WTC11 (cell line): Measurements from ENCODE around the gene ZSWIM3. TPM values are rescaled to one million over a fixed set of nuclear protein-coding genes. Genes with fewer than 3 reads are reported as not detected.
A peak's percentile ranks its signal among the peaks of the same experiment; 100 is the strongest.

Experiments used
- CTCF ChIP-seq: fragments of 200-600 bp; IDR thresholded peaks from 2 replicates; pipeline ENCODE4 v1.8.0; 2022; ENCODE audit warnings: antibody characterized with exemption
- E2F5 ChIP-seq: sonication (generic); formaldehyde crosslinking; IDR thresholded peaks from 2 replicates; pipeline ENCODE4 v1.8.1; 2022; ENCODE audit warnings: mild to moderate bottlenecking, moderate library complexity, missing genetic modification reagents
- FOXK1 ChIP-seq: sonication (generic); formaldehyde crosslinking; IDR thresholded peaks from 2 replicates; pipeline ENCODE4 v1.8.0; 2022; ENCODE audit warnings: mild to moderate bottlenecking, moderate library complexity, missing genetic modification reagents
- FOXP1 ChIP-seq: sonication (generic); formaldehyde crosslinking; IDR thresholded peaks from 2 replicates; pipeline ENCODE4 v1.8.0; 2022; ENCODE audit warnings: missing genetic modification reagents, mild to moderate bottlenecking, moderate library complexity, borderline replicate concordance
- FOXP4 ChIP-seq: sonication (generic); formaldehyde crosslinking; IDR thresholded peaks from 2 replicates; pipeline ENCODE4 v1.8.0; 2022; ENCODE audit warnings: mild to moderate bottlenecking, missing genetic modification reagents
- GABPB1 ChIP-seq: sonication (generic); formaldehyde crosslinking; IDR thresholded peaks from 2 replicates; pipeline ENCODE4 v1.8.1; 2023; ENCODE audit warnings: mild to moderate bottlenecking, missing genetic modification reagents
- NFE2L1 ChIP-seq: sonication (generic); formaldehyde crosslinking; IDR thresholded peaks from 2 replicates; pipeline ENCODE4 v1.8.1; 2023; ENCODE audit warnings: missing genetic modification reagents
- NR3C1 ChIP-seq: sonication (generic); formaldehyde crosslinking; conservative IDR thresholded peaks from 2 replicates; pipeline ENCODE4 v1.8.1; 2023; ENCODE audit warnings: low read depth, mild to moderate bottlenecking, missing genetic modification reagents
- PREB ChIP-seq: sonication (generic); formaldehyde crosslinking; IDR thresholded peaks from 2 replicates; pipeline ENCODE4 v1.8.1; 2022; ENCODE audit warnings: mild to moderate bottlenecking, missing genetic modification reagents, moderate library complexity, borderline replicate concordance
- RELA ChIP-seq: sonication (generic); formaldehyde crosslinking; IDR thresholded peaks from 2 replicates; pipeline ENCODE4 v1.8.1; 2022; ENCODE audit warnings: missing genetic modification reagents, mild to moderate bottlenecking, borderline replicate concordance
- USF1 ChIP-seq: sonication (generic); formaldehyde crosslinking; IDR thresholded peaks from 2 replicates; pipeline ENCODE4 v1.8.0; 2022; ENCODE audit warnings: mild to moderate bottlenecking, missing genetic modification reagents
- ZBTB21 ChIP-seq: sonication (generic); formaldehyde crosslinking; IDR thresholded peaks from 2 replicates; pipeline ENCODE4 v1.8.1; 2023; ENCODE audit warnings: mild to moderate bottlenecking, missing genetic modification reagents, borderline replicate concordance
- ZNF219 ChIP-seq: sonication (generic); formaldehyde crosslinking; IDR thresholded peaks from 2 replicates; pipeline ENCODE4 v1.8.0; 2023; ENCODE audit warnings: missing genetic modification reagents, mild to moderate bottlenecking, borderline replicate concordance
- ZNF232 ChIP-seq: sonication (generic); formaldehyde crosslinking; IDR thresholded peaks from 2 replicates; pipeline ENCODE4 v1.8.0; 2022; ENCODE audit warnings: mild to moderate bottlenecking, missing genetic modification reagents
- ZNF317 ChIP-seq: sonication (generic); formaldehyde crosslinking; IDR thresholded peaks from 2 replicates; pipeline ENCODE4 v1.8.1; 2023; ENCODE audit warnings: low read depth, mild to moderate bottlenecking, moderate library complexity, missing genetic modification reagents, borderline replicate concordance
- total RNA-seq: library from RNA; stranded (reverse); gene quantifications from 3 replicates; pipeline ENCODE4 v1.2.3, GENCODE V29; 2021
- TF ChIP-seq, protein P1 (sequence below): fragments of 250-450 bp; sonication (Bioruptor Pico); IDR thresholded peaks from 2 replicates; pipeline ENCODE4 v1.9.0; 2021; ENCODE audit warnings: mild to moderate bottlenecking, borderline replicate concordance
- TF ChIP-seq, protein P2 (sequence below): fragments of 250-450 bp; sonication (Bioruptor Pico); IDR thresholded peaks from 2 replicates; pipeline ENCODE4 v1.8.0; 2021; ENCODE audit warnings: mild to moderate bottlenecking
- TF ChIP-seq, protein P3 (sequence below): fragments of 250-450 bp; sonication (Bioruptor Pico); IDR thresholded peaks from 2 replicates; pipeline ENCODE4 v2.1.2; 2022; ENCODE audit warnings: mild to moderate bottlenecking, moderate library complexity
- TF ChIP-seq, protein P4 (sequence below): sonication (generic); formaldehyde crosslinking; IDR thresholded peaks from 2 replicates; pipeline ENCODE4 v1.8.1; 2023; ENCODE audit warnings: mild to moderate bottlenecking, moderate library complexity, missing genetic modification reagents

Gene ZSWIM3
- total RNA-seq, 1 experiment from 2014 or later, result 3.4 TPM

DNA sequence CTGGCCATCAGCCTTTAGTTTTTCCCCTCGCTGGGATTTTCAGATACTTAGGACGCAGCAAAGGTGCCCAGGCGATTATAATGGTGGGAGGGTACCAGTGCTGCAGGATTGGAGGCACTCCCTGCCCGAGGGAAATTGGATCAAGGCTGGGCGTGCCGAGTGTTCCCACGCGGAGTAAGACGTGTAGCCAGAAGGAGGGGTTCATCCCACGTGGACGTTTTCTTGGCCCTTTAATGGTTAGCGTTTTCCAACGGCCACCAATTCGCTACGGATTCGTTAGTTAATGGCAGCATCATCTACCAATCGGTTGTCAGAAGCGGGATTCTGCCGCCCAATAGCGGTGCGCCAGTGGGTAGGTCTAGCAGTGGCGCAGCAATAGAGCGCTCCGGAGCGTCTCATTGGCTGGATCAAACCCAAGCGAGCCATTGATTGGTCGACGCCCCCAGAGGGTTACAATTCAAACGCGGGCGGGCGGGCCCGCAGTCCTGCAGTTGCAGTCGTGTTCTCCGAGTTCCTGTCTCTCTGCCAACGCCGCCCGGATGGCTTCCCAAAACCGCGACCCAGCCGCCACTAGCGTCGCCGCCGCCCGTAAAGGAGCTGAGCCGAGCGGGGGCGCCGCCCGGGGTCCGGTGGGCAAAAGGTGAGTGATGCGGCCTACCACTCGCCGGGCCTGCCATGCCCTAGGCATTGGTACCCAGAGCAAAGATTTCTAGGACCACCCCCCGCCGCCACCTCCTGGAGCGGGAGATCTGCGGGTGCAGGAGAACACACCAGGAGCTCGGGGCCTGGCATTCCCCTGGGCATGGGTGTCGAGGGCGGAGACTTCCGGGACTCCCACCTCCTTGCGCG lies 45.0 kb upstream of the ZSWIM3 start, which contains the start of gene UBE2C (continued):
- TF ChIP-seq, protein P1, sequence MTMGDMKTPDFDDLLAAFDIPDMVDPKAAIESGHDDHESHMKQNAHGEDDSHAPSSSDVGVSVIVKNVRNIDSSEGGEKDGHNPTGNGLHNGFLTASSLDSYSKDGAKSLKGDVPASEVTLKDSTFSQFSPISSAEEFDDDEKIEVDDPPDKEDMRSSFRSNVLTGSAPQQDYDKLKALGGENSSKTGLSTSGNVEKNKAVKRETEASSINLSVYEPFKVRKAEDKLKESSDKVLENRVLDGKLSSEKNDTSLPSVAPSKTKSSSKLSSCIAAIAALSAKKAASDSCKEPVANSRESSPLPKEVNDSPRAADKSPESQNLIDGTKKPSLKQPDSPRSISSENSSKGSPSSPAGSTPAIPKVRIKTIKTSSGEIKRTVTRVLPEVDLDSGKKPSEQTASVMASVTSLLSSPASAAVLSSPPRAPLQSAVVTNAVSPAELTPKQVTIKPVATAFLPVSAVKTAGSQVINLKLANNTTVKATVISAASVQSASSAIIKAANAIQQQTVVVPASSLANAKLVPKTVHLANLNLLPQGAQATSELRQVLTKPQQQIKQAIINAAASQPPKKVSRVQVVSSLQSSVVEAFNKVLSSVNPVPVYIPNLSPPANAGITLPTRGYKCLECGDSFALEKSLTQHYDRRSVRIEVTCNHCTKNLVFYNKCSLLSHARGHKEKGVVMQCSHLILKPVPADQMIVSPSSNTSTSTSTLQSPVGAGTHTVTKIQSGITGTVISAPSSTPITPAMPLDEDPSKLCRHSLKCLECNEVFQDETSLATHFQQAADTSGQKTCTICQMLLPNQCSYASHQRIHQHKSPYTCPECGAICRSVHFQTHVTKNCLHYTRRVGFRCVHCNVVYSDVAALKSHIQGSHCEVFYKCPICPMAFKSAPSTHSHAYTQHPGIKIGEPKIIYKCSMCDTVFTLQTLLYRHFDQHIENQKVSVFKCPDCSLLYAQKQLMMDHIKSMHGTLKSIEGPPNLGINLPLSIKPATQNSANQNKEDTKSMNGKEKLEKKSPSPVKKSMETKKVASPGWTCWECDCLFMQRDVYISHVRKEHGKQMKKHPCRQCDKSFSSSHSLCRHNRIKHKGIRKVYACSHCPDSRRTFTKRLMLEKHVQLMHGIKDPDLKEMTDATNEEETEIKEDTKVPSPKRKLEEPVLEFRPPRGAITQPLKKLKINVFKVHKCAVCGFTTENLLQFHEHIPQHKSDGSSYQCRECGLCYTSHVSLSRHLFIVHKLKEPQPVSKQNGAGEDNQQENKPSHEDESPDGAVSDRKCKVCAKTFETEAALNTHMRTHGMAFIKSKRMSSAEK (CRISPR knock-in tag), result no peak
- TF ChIP-seq FOXP4 (CRISPR knock-in tag), result peak; percentile 35; the same call in 1 of the 2 replicates
- no peak for TF ChIP-seq CTCF
- peak; percentile 86; the same call in 1 of the 2 replicates for TF ChIP-seq PREB (CRISPR knock-in tag)
- no peak; the same call in 1 of the 2 replicates for TF ChIP-seq ZBTB21 (CRISPR knock-in tag)
- TF ChIP-seq, protein P2, sequence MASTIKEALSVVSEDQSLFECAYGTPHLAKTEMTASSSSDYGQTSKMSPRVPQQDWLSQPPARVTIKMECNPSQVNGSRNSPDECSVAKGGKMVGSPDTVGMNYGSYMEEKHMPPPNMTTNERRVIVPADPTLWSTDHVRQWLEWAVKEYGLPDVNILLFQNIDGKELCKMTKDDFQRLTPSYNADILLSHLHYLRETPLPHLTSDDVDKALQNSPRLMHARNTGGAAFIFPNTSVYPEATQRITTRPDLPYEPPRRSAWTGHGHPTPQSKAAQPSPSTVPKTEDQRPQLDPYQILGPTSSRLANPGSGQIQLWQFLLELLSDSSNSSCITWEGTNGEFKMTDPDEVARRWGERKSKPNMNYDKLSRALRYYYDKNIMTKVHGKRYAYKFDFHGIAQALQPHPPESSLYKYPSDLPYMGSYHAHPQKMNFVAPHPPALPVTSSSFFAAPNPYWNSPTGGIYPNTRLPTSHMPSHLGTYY (CRISPR knock-in tag), result no peak
- TF ChIP-seq, protein P3, sequence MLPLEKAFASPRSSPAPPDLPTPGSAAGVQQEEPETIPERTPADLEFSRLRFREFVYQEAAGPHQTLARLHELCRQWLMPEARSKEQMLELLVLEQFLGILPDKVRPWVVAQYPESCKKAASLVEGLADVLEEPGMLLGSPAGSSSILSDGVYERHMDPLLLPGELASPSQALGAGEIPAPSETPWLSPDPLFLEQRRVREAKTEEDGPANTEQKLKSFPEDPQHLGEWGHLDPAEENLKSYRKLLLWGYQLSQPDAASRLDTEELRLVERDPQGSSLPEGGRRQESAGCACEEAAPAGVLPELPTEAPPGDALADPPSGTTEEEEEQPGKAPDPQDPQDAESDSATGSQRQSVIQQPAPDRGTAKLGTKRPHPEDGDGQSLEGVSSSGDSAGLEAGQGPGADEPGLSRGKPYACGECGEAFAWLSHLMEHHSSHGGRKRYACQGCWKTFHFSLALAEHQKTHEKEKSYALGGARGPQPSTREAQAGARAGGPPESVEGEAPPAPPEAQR (CRISPR knock-in tag), result no peak
- peak; percentile 58 for TF ChIP-seq GABPB1
- TF ChIP-seq ZNF317, result 0 out of 2 replicates have a peak, but pooled peaks have one; percentile 28
- peak; percentile 65 for TF ChIP-seq E2F5 (CRISPR knock-in tag)
- TF ChIP-seq ZNF232 (CRISPR knock-in tag), result no peak
- TF ChIP-seq, protein P4, sequence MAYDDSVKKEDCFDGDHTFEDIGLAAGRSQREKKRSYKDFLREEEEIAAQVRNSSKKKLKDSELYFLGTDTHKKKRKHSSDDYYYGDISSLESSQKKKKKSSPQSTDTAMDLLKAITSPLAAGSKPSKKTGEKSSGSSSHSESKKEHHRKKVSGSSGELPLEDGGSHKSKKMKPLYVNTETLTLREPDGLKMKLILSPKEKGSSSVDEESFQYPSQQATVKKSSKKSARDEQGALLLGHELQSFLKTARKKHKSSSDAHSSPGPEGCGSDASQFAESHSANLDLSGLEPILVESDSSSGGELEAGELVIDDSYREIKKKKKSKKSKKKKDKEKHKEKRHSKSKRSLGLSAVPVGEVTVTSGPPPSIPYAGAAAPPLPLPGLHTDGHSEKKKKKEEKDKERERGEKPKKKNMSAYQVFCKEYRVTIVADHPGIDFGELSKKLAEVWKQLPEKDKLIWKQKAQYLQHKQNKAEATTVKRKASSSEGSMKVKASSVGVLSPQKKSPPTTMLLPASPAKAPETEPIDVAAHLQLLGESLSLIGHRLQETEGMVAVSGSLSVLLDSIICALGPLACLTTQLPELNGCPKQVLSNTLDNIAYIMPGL (CRISPR knock-in tag), result peak; percentile 60; the same call in 1 of the 2 replicates
- TF ChIP-seq FOXK1 (CRISPR knock-in tag), result peak; percentile 41; the same call in 1 of the 2 replicates
- no peak; the same call in 1 of the 2 replicates for TF ChIP-seq ZNF219 (CRISPR knock-in tag)
- TF ChIP-seq RELA (CRISPR knock-in tag), result peak; percentile 21; the same call in 1 of the 2 replicates
- TF ChIP-seq NR3C1 (CRISPR knock-in tag), result no peak; the same call in 1 of the 2 replicates
- 0 out of 2 replicates have a peak, but pooled peaks have one; percentile 20 for TF ChIP-seq NFE2L1 (CRISPR knock-in tag)
- peak; percentile 90 for TF ChIP-seq USF1 (CRISPR knock-in tag)
- TF ChIP-seq FOXP1 (CRISPR knock-in tag), result peak; percentile 69; the same call in 1 of the 2 replicates
